Activated CD8-positive, alpha-beta memory T cell treated with anti-CD3 and anti-CD28 coated beads, Interleukin-2, amount 50 U/mL, for 24 hours (primary cell): Measurements from ENCODE around the gene PPP1R12B.
"Not testable (repeated sequence)": the region's sequence is repeated elsewhere in the genome, so short reads cannot be mapped to it uniquely, and the experiment has no call there.

Experiments
- DNase-seq: peaks from one replicate; pipeline ENCODE4 v3.0.0-alpha.2; 2020; ENCODE audit errors: extremely low read depth

The PPP1R12B gene

GRCh38 chr1:202613571-202613970 lies 265.1 kb downstream of the PPP1R12B start:
- DNase-seq: no peak

- not testable (repeated sequence) for DNase-seq
Observed at GRCh38 chr1:202614363-202615207, 266.1 kb downstream of the PPP1R12B start.

- DNase-seq: not testable (repeated sequence)
Observed at GRCh38 chr1:202615208-202615500, 266.7 kb downstream of the PPP1R12B start.

GRCh38 chr1:202615501-202616354 lies 267.2 kb downstream of the PPP1R12B start:
- no peak for DNase-seq

GRCh38 chr1:202616355-202616915 lies 267.9 kb downstream of the PPP1R12B start:
- DNase-seq: no peak

- DNase-seq: not testable (repeated sequence)
Observed at GRCh38 chr1:202619012-202619411, 270.5 kb downstream of the PPP1R12B start.

GRCh38 chr1:202619505-202619904 lies 271.0 kb downstream of the PPP1R12B start:
- no peak for DNase-seq

- DNase-seq: not testable (repeated sequence)
Observed at GRCh38 chr1:202620036-202620435, 271.5 kb downstream of the PPP1R12B start.

- no peak for DNase-seq
Observed at GRCh38 chr1:202621446-202621845, 272.9 kb downstream of the PPP1R12B start.

GRCh38 chr1:202622388-202622787 lies 273.9 kb downstream of the PPP1R12B start:
- no peak for DNase-seq

GRCh38 chr1:202623075-202623474 lies 274.6 kb downstream of the PPP1R12B start:
- DNase-seq: no peak

GRCh38 chr1:202623476-202623875 lies 275.0 kb downstream of the PPP1R12B start:
- DNase-seq: not testable (repeated sequence)

- DNase-seq: no peak
Observed at GRCh38 chr1:202624088-202624780, 275.7 kb downstream of the PPP1R12B start.

- DNase-seq: no peak
Observed at GRCh38 chr1:202624781-202625108, 276.2 kb downstream of the PPP1R12B start.

- no peak for DNase-seq
Observed at GRCh38 chr1:202625416-202626360, 277.2 kb downstream of the PPP1R12B start.

GRCh38 chr1:202627036-202627435 lies 278.5 kb downstream of the PPP1R12B start:
- DNase-seq: not testable (repeated sequence)

- no peak for DNase-seq
Observed at GRCh38 chr1:202627841-202628565, 279.5 kb downstream of the PPP1R12B start.

GRCh38 chr1:202628646-202629215 lies 280.2 kb downstream of the PPP1R12B start:
- DNase-seq: no peak

- DNase-seq: not testable (repeated sequence)
Observed at GRCh38 chr1:202629257-202629811, 280.8 kb downstream of the PPP1R12B start.
